Stimulated activated CD8-positive, alpha-beta memory T cell treated with anti-CD3 and anti-CD28 coated beads, Interleukin-12 subunit alpha, Interleukin-12 subunit beta, amount 100 ng/mL, for 1 hour (primary cell): Measurements from ENCODE around the gene DTNB.

Source experiments
- DNase-seq: peaks from one replicate; pipeline ENCODE4 v3.0.0-alpha.2; 2020; ENCODE audit warnings: low read depth

The DTNB gene

GRCh38 chr2:25386971-25387875 lies 286.2 kb downstream of the DTNB start:
- no peak for DNase-seq

GRCh38 chr2:25385910-25386309 lies 287.5 kb downstream of the DTNB start:
- DNase-seq, result no peak

- no peak for DNase-seq
Observed at GRCh38 chr2:25383806-25384205, 289.6 kb downstream of the DTNB start.

GRCh38 chr2:25381502-25381901 lies 291.9 kb downstream of the DTNB start:
- no peak for DNase-seq

- no peak for DNase-seq
Observed at GRCh38 chr2:25380586-25381375, 292.6 kb downstream of the DTNB start.

- DNase-seq, result no peak
Observed at GRCh38 chr2:25380023-25380422, 293.4 kb downstream of the DTNB start.

GRCh38 chr2:25379535-25379934 lies 293.8 kb downstream of the DTNB start:
- DNase-seq, result no peak

GRCh38 chr2:25378731-25379490 lies 294.5 kb downstream of the DTNB start:
- no peak for DNase-seq

GRCh38 chr2:25377822-25378421 lies 295.5 kb downstream of the DTNB start:
- DNase-seq, result no peak

GRCh38 chr2:25376750-25377621 lies 296.4 kb downstream of the DTNB start:
- peak; percentile 85 for DNase-seq

- no peak for DNase-seq
Observed at GRCh38 chr2:25375989-25376545, 297.3 kb downstream of the DTNB start.

- DNase-seq, result no peak
Observed at GRCh38 chr2:25375371-25375988, 297.9 kb downstream of the DTNB start.

GRCh38 chr2:25374827-25375226 lies 298.6 kb downstream of the DTNB start:
- DNase-seq, result no peak

- no peak for DNase-seq
Observed at GRCh38 chr2:25374411-25374810, 299.0 kb downstream of the DTNB start.

GRCh38 chr2:25373269-25373981 lies 300.0 kb downstream of the DTNB start:
- no peak for DNase-seq

GRCh38 chr2:25372405-25373268 lies 300.7 kb downstream of the DTNB start:
- DNase-seq, result no peak

GRCh38 chr2:25371253-25372241 lies 301.8 kb downstream of the DTNB start:
- DNase-seq, result no peak
